ENCODE measurements around the gene ANKRD29.
"Not testable (repeated sequence)": the region's sequence is repeated elsewhere in the genome, so short reads cannot be mapped to it uniquely, and the experiment has no call there.

Gene ANKRD29

DNA sequence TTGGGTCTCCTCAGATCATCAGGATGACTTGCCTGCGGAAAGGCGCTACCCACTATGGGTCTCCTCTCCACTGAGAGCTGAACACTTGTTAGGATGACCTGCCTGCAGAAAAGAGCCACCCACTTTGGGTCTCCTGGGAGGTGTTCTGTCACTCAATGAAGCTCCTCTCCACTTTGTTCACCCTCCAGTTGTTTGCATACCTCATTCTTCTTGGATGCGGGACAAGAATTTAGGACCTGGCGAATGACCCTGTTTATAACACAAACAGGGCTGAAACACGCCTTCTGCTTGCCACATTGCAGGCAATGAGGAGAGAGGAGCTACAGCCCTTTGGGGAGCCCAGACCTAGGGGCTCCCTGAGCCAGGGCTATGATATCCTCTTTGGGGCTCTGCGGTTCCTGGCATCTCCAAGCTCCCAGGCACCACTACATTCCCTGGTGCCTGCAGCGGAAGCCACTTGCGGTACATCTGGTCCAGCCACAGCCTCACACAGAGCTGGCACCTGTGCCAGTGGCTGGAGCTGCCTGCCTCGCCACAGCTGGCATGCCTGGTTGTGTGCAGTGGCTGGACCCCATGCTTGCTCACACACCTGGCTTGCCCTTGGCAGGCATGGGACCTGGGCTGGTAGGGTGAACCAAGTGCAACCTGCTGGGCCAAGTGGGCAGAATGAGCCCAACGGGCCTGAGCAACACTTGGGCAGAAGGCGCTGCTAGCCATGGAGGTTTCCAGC lies 20.6 kb downstream of the ANKRD29 start:
- no peak for DNase-seq

DNA sequence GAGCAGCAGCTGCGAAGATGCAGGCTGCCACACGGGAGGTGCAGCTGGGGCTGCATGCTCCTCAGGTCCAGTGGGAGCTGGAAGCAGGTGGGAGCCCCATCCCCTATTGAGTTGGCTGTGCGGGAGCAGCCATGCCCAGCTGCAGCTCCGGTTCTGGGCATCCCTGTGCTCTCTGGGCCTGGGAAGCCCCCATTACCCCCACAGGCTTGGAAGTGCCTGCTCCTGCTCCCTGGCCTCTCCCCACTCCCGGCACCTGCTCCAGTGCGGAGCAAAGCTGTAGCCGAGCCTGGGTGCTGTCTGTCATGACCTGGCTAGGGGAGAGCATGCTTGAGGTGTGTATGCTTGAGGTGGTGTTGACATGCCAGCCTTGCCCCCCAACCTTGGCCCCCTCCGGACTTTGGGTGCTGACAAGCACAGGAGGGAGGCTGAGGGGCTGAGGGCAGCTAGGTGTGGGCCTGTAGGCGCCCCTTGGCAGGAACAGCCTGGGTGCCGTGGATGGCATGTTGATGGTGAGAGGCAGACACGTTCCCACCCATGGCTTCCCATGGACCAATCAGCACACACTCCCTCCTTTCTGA lies 21.5 kb downstream of the ANKRD29 start:
- no peak for DNase-seq

DNA sequence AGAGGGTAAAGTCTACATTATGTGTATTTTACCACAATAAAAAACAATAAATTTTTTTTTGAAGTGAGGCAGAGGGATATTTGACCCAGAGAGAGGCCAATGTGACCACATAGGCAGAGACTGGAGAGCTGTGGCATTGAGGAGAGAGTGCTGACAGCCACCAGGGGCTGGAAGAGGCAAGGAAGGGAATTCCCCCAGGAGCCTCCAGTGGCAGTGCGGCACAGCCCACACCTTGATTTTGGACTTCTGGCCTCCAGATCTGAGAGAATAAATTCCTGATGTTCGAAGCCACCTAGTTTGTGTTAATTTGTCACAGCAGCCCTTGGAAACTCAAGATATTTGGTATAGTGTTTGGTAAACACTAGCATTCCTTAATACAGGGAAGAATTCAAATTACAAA lies 22.7 kb downstream of the ANKRD29 start:
- no peak for DNase-seq

DNA sequence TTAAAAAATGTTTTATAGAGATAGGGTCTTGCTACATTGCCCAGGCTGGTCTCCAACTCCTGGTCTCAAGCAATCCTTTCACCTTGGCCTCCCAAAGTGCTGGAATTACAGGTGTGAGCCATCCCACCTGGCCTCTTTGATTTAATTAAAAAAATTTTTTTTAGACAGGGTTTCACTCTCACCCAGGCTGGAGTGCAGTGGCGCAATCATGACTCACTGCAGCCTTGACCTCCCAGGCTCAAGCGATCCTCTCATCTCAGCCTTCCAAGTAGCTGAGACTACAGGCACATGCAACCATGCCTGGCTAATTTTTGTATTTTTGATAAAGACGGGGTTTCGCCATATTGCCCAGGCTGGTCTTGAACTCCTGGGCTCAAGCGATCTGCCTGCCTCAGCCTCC lies 26.3 kb downstream of the ANKRD29 start:
- not testable (repeated sequence) for DNase-seq

DNA sequence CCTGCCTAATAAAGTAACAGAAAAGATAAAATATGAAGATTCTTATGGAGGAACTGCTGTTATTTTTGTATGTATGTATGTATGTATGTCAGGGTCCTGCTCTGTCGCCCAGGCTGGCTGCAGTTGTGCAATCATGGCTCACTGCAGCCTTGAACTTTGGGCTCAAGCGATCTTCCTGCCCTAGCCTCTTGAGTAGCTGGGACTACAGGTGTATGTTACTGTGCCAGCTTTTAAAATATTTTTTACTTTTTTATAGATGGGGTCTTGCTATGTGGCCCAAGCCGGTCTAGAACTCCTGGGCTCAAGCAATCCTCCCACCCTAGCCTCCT lies 26.7 kb downstream of the ANKRD29 start:
- no peak for DNase-seq

DNA sequence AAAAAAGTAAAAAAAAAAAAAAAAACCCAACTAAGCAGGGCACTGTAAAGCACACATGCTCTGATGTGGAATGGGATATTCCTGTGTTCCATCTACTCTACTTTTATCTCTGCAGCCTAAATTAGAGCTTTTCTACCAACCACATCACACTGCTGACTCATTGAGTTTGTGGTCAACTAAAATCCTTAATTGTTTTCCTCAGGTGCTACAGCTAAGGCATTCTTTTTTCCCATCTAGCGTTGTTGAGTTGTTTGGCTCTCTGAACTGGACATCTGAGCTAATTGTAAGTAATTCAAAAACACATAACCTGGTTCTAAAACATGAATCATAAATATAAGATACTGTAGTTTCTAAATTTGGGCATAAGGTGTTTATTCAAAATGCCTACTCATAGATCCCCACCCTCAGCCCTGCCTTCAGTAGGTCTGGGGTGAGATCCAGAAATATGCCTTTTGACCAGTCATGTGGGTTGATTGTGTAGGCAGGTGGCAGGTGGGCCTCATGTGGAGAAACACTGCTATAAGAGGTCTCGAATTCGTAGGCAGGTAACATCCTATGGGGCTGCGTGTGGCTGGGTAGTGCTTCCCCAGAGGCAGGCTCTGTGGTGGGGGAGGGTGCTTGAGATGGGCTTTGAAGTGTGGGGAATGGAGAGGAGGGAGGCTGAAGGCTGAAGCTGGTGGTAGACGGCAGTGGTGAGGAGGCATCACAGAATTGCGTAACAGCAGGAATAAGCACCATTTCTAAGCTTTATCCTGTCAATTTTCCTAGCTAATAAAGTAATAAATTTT lies 27.2 kb downstream of the ANKRD29 start:
- DNase-seq, result no peak

DNA sequence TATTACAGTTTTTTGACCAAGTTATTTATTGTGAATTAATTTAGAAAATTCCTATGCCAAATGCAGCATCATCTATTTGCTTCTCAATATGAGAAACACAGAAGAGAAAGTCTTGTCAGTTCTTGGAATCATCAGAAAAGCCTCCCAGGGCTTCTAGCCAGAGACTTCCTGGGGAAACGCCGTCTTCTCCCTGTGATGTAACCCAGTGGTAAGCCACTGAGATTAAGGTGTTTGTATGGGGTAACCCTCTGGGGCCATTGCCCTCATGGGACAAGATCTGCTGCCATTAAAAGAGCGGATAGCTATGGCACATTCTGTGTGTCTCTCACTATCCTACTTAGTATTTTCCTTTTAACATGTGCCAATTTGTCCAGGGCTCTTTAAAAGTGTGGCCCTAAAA lies 28.0 kb downstream of the ANKRD29 start:
- no peak for DNase-seq

DNA sequence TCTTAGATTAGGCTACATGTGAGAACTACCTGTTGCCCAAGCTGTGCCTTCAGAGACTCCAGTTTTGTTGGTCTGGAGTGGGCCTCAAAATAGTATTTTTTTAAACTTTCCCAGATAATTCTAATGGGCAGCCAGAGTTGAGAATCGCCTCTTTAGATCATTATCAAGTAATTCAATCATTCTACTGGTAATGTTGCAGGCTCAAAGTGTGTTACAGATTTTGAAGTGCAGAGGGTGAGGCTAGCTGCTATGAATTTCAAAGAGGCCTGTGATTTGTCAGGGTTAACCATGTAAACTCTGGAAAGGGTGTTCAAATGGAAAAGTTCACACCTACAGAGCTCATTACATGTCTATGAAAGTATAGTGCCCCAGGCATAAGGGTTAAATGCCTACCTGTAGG lies 30.1 kb downstream of the ANKRD29 start:
- no peak for DNase-seq

DNA sequence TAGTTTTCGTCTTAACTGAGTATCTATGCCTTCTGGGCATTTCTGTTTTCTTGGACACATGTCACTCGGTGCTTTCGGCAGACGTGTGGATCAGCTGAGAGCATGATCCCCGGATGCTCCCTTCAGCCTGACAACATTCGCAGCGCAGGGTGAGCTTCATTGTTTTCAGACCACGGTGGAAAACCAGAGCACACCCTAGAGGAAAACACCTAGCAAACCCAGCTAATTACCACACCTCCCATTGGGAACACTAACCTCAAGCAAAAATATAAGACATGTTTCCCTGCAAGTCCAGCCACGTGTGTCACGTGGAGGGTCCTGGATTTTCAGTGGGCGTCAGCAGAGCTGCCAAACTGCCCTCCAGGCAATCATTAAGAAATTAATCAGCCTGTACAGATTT lies 31.0 kb downstream of the ANKRD29 start:
- DNase-seq, result no peak

DNA sequence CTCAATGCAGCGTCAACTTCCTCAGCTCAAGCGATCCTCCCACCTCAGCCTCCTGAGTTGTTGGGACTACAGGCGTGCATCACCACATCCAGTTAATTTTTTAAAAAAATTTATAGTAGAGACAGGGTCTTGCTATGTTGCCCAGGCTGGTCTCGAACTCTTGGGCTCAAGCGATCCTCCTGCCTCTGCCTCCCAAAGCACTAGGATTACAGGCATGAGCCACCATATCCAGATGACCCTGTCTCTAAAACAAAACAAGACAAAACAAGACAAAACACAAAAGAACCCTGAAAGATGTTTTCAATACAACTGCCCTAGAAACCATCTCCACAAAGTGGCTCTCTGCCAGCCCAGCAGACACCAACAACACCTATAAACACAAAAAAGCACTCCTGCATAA lies 31.4 kb downstream of the ANKRD29 start:
- no peak for DNase-seq

DNA sequence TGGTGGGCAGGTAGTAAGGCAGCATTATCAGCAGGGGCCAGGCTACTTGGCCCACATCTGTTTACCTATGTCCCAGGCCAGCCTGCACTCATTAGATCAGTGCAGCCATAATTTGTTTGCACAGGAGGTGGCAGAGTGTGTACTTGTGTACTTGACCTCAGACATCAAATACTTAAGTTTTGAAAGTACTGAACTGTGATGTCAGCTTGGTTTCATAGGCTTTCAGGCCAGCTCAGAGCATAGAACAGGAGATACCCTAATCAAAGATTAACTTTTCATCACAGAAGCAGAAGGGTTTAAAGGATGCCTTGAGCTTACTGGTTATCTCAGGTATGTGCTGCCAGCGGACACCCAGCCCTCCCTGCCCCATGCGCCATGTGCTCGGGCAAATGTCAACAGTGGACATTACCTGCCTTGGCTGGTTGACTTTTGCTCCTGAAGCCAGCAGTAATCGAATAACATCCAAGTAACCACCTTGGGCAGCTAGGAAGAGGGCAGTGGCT lies 33.2 kb downstream of the ANKRD29 start:
- no peak for DNase-seq

DNA sequence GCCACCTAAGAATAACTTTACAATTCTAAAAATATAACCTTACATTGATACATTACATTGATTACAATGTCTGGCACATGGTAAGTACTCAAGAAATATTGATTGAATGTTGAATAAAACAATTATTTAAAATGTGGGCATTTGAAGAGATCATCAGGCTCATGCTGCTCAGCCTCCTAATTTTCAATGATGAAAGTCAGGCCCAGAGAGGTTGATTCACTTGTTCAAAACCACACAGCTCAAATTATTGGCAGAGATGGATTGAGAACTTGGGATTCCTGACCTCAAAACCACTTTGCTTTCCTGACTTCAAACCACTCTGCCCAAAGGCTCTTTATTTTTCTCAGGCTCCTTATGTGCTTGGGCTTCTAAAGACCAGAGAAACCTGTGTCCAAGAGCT lies 34.7 kb downstream of the ANKRD29 start:
- no peak for DNase-seq

DNA sequence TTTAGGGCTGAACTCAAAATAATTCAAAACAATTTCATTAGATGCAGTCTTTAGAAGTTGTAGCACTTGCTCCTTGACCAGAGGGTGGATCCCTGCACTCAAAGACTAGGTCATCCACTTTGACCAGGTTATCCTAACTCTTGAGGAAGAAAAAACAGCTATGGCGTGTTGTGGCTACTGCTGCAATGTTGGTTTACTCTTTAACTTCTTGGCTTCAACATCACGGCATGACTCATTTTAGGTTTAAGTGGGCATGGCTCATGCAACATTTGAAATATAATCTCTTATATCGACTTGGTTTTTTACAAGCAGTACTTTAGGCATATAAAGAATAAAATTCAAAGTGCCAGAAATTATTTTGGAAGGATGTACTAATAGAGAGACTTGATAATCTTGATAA lies 35.4 kb downstream of the ANKRD29 start:
- no peak for DNase-seq

DNA sequence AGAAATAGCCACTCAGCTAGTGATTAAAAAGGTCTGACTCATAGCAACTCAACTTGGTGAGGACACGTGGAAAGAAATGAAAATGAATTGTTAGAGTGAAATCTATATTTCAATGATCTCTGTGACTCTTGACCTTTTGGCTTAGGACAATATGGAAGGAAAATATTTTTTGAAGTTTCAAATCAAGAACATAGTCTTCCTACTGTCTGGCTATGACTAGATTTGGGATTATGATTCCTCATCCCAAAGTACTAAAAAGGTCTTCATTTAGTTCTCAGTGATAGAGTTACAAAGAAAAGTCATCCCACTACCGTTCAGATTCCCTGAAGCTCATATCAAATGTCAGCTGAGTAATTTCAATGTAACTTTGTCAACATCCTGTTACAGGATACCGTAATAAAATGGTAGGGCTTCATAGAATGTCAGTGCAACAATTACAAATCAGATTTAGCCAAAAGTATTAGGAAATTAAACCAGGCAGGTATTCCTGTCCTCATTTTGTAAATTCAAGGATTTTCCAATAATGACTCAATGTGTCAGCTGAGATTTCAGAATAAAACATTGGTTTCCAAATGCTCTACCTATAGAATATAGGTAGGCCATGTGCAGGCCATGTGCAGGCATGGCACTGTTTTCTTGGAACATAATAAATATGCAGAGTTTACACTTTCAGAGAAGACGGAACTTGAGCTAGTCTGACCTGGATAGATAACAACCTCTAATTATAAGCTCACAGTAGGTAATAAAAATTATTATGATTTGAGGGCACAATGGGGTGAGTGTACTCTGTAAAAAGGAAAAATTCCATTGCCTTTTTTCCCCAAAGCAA lies 36.0 kb downstream of the ANKRD29 start:
- no peak for DNase-seq

DNA sequence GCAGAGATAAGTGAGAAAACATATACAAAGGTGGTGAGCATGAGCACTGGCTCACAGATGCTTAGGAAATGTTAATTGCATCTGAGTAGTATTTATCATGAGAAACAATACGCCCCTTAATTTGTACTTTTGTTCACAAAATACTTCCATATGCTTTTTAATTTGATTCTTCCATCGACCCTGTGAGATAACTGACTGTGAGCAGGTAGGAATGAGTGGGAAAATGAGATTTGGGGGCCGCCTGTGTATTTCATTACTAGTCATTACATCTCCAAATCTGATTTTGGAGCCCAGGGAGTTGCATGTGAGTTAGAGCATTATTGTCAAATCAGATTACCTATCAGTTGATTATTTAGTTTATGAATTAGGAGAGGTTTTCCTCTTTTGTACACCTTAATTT lies 39.7 kb downstream of the ANKRD29 start:
- DNase-seq, result no peak

DNA sequence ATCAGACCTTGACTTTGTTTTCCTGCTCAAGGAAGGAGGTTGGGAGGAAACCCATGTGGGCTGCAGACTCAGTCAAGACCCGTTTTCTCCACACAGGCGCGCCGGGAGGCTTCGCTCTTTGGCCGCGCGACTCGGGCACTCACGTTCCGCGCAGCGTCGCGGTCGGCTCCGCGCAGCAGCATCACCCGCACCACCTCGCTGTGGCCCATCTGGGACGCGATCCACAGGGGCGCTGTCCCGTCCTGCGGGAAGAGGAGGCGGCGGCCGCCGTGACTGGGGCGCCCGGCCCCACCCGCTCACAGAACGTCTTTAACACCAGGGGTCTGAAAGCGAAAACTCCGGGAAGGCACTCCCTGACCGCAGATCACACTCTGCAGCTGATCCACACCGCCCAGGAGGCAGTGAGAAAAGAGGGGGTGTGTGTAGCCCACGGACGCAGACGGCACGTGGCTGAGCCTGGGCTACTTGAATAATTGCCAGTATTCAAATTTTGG lies 43.3 kb downstream of the ANKRD29 start:
- DNase-seq, result no peak

DNA sequence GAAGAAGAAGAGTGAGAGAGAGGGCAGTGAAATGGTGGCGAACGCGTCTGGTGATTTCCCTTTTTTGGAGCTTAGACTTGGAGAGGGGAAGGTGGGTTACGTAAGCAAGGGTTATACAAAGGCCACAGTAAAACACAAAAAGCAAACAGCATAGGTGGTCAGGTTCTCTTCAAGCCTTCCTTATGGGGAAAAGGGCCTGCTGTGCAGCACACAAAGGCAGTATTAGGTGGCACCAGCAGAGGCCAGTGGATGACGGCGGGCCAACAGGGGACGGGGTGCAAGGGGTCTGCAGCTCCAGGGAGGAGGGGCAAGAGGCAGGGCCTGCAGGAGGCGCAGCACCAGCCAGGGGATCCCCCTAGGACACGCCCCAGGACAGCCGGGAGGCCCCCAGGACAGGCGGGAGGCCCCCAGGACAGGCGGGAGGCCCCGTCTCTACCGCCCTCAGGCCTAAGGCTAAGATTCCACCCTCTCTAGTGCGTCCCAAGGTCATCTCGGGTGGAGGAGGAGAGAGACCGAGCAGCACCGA lies 43.8 kb downstream of the ANKRD29 start:
- DNase-seq, result no peak

DNA sequence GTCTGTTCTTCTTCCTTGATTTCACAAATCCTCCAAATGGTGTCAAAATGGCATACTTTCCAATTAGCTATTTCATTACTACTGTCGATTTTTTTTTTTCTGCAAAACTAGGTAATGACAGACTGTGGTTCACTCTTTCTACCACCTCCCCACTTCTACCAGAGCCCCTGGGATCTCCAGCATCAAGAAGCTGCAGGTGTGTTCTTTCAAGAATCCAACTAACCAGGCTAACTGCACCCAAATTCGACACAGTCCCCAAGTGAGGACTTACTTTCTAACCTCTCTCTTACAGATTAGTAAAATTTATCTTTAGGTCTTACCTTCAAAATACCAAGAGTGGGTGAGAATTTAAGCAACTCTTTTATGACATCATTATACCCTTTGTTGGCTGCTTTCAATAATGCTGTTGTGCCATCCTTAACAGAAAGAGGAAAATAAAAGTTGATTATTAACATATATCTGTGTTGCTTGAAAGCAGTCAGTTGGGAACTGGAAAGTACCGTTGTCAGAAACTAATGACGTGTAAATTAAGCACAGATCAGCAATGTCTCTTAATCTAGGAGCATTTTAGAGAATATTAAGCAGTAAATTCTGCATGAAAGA lies 45.2 kb downstream of the ANKRD29 start:
- DNase-seq, result no peak

DNA sequence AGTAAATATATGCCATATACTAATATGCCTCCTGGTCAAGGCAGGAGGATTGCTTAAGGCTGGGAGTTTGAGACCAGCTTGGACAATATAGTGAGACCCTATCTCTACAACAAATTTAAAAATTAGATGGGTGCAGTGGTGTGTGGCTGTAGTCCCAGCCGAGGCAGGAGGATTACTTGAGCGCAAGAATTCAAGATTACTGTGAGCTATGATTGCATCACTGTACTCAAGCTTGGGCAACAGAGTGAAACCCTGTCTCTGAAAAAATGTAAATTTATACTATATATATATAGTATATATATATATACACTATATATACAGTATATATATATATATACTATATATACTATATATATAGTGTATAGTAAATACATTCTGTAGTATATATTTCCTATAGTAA lies 46.5 kb downstream of the ANKRD29 start:
- no peak for DNase-seq

DNA sequence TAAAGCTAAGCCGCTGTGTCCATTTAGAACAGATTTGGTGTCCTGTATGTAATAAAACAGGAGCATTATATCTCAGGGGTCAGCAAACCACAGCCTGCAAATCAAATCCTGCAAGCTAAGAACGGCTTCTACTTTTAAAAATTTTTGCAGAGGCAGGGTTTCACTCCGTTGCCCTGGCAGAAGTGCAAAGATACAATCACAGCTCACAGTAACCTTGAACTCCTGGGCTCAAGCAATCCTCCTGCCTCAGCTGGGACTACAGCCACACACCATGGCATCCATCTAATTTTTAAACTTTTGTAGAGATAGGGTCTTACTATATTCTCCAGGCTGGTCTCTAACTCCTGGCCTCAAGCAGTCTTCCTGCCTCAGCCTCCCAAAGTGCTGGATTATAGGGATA lies 47.8 kb downstream of the ANKRD29 start:
- DNase-seq, result no peak

DNA sequence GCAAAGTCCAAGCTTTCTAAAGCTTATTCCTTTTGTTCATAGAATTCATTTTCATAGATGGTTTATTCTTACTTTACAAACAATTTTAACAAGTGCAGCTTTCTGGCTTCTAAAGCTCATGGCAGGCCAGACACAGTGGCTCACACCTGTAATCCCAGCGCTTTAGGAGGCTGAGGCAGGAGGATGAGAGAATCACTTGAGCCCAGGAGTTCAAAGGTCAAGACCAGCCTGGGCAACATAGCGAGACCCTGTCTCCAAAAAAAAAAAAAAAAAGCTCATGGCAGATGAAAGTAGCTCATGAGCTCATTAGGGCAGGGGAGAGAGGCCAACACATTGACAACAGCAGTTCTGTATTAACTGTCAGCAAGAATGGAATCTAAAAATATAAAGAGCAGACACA lies 48.3 kb downstream of the ANKRD29 start:
- DNase-seq, result no peak

DNA sequence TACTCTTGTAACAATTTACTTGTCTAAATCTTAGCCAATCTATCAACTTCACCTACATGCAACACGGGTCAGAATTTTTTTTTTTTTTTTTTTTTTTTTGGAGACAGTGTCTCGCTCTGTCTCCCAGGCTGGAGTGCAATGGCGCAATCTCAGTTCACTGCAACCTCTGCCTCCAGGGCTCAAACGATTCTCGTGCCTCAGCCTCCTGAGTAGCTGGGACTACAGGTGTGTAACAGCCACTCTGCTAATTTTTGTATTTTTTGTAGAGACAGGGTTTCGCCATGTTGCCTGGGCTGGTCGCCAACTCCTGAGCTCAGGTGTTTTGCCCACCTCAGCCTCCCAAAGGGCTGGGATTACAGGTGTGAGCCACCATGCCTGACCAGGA lies 49.6 kb downstream of the ANKRD29 start:
- not testable (repeated sequence) for DNase-seq
